ENCODE data around the gene THADA.

The THADA gene

DNA sequence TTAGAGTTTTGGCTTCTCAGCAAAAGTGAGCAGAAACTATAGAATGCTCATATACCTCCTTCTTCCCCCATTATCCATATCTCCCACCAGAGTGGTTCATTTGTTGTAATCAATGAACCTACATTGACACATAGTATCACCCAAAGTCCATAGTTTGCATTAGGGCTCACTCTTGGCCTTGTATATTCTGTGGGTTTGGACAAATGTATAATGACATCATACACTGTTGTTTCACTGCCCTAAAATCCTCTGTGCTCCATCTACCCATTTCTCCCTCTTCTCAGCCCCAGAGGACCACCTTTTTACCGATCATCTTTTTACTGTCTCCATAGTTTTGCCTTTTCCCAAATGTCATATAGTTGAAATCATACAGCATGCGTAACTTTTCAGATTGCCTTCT lies 393.5 kb downstream of the THADA start:
- no peaks in the 10 kb centered on the region for H3K9me3 ChIP-seq (ENCODE audit: control insufficient read depth, low read length)
- H2AFZ ChIP-seq = no peak overlapping the region

DNA sequence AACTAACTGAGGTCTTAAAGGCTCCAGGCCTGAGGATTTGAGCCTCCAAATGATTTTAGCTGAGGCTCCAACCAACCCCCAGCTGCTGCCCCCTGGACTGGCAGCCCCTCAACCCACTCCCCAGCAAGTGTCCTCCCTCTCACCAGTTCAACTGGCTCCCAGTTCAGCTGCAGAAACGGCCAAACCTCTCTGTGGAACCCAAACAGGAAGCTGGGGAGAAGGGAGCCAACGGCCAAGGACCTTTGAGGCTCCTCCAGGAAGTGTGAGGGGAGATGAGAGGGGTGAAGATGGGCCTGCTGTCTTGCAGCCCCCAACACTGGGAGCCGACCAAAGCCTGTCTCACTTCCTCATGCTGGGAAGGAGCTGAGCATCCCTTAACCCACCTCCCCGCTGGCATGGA lies 394.3 kb downstream of the THADA start:
- no peaks in the 10 kb centered on the region for H3K4me1 ChIP-seq
- H3K36me3 ChIP-seq (ENCODE audit: control insufficient read depth, insufficient read depth, low read length) = no peaks in the 10 kb centered on the region
- H3K4me2 ChIP-seq (ENCODE audit: low read length) = no peak overlapping the region
- H3K27me3 ChIP-seq (ENCODE audit: control insufficient read depth, insufficient read depth, low read length) = no peaks in the 10 kb centered on the region
- H3K9me3 ChIP-seq (ENCODE audit: control insufficient read depth, low read length) = no peaks in the 10 kb centered on the region
- H3K4me3 ChIP-seq (ENCODE audit: low read depth, low read length) = no peak overlapping the region
- TF ChIP-seq, protein P1, sequence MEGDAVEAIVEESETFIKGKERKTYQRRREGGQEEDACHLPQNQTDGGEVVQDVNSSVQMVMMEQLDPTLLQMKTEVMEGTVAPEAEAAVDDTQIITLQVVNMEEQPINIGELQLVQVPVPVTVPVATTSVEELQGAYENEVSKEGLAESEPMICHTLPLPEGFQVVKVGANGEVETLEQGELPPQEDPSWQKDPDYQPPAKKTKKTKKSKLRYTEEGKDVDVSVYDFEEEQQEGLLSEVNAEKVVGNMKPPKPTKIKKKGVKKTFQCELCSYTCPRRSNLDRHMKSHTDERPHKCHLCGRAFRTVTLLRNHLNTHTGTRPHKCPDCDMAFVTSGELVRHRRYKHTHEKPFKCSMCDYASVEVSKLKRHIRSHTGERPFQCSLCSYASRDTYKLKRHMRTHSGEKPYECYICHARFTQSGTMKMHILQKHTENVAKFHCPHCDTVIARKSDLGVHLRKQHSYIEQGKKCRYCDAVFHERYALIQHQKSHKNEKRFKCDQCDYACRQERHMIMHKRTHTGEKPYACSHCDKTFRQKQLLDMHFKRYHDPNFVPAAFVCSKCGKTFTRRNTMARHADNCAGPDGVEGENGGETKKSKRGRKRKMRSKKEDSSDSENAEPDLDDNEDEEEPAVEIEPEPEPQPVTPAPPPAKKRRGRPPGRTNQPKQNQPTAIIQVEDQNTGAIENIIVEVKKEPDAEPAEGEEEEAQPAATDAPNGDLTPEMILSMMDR (IDR thresholded peaks at IDR 0.05) = no peak
- no peak overlapping the region for H2AFZ ChIP-seq
- H3K27ac ChIP-seq = no peak overlapping the region
- no peaks in the 10 kb centered on the region for H3K79me2 ChIP-seq
- H3K9ac ChIP-seq = no peak overlapping the region

More for the DNA sequence above, 393.5 kb downstream of the THADA start:
- TF ChIP-seq, protein P1 (IDR thresholded peaks at IDR 0.05) = no peak
- H3K79me2 ChIP-seq = no peaks in the 10 kb centered on the region
- H3K4me2 ChIP-seq (ENCODE audit: low read length) = no peak overlapping the region
- no peaks in the 10 kb centered on the region for H3K36me3 ChIP-seq (ENCODE audit: control insufficient read depth, insufficient read depth, low read length)
- no peak overlapping the region for H3K27ac ChIP-seq
- no peaks in the 10 kb centered on the region for H3K4me1 ChIP-seq
- H3K9ac ChIP-seq = no peak overlapping the region
- no peaks in the 10 kb centered on the region for H3K27me3 ChIP-seq (ENCODE audit: control insufficient read depth, insufficient read depth, low read length)
- no peak overlapping the region for H3K4me3 ChIP-seq (ENCODE audit: low read depth, low read length)

DNA sequence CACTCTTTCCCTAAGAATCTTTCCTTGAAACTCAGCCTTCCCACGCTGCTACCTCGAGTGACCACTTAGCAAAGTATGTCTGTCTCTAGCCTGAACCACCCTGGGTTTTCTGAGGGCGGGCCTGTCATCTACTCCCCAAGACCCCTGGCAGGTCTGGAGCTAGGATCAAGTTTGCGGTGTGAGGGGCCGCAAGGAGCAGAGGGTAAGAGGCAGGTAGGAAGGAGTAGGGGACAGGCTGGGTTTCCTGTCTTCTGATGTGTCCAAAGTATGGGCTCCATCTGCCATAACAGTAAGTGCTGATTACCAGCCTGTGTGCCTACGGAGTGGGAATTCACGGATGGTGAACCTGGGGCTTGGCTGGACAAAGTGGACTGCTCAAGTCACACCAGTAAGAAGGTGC lies 394.8 kb downstream of the THADA start:
- no peaks in the 10 kb centered on the region for H3K9me3 ChIP-seq (ENCODE audit: control insufficient read depth, low read length)
- H2AFZ ChIP-seq = no peak overlapping the region
- no peaks in the 10 kb centered on the region for H3K36me3 ChIP-seq (ENCODE audit: control insufficient read depth, insufficient read depth, low read length)
- TF ChIP-seq, protein P1 (IDR thresholded peaks at IDR 0.05) = no peak
- no peaks in the 10 kb centered on the region for H3K27me3 ChIP-seq (ENCODE audit: control insufficient read depth, insufficient read depth, low read length)
- H3K27ac ChIP-seq = no peak overlapping the region
- no peaks in the 10 kb centered on the region for H3K4me1 ChIP-seq
- H3K9ac ChIP-seq = no peak overlapping the region
- H3K4me3 ChIP-seq (ENCODE audit: low read depth, low read length) = no peak overlapping the region
- H3K4me2 ChIP-seq (ENCODE audit: low read length) = no peak overlapping the region
- no peaks in the 10 kb centered on the region for H3K79me2 ChIP-seq

DNA sequence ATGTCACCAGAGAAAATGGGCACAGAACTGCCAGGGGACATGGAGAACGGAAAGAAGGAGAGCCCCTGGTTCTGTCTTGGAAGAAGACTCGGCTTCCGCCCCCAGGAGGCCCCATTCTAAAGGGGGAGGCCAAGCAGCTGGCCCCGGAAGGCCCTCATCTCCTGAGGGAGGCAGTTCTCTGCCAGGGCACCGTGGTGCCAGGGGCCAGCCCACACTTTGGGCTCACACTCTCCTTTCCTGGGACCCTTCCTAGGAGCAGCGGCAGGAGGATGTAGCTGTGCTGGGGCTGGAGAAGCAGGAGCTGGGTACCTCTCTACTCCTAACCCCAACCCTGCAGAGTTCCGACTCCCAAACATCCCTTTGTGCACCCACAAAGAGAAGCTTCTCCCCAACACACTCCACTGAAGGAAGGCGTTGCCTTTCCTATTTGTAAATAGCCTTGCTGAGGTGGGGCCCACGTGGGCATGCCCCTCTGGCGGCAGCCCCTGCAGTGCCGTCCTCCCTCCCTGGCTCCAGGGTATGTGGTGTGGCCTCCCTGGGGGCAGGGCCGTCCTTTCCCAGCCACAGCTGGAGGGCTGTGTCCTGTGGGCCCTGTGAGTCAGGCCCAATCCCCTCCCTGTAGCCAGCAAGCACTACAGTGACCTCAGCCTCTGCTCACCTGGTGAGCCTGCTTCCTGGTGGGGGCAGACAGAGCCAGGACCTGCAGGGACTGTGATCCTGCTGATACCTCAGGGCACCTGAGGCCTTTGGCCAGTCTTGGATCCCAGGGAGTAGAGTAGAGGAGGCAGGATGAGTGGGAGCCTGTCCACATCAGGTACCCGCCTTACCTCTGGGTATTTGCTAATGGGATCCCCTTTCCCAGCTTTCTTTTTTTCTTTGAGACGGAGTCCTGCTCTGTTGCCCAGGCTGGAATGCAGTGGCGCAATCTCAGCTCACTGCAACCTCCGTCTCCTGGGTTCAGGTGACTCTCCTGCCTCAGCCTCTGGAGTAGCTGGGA lies 396.0 kb downstream of the THADA start:
- H3K4me1 ChIP-seq = no peaks in the 10 kb centered on the region
- H2AFZ ChIP-seq = no peak overlapping the region
- TF ChIP-seq, protein P1 (IDR thresholded peaks at IDR 0.05) = no peak
- no peaks in the 10 kb centered on the region for H3K27me3 ChIP-seq (ENCODE audit: control insufficient read depth, insufficient read depth, low read length)
- H3K9me3 ChIP-seq (ENCODE audit: control insufficient read depth, low read length) = no peaks in the 10 kb centered on the region
- H3K27ac ChIP-seq = no peak overlapping the region
- H3K4me3 ChIP-seq (ENCODE audit: low read depth, low read length) = no peak overlapping the region
- no peak overlapping the region for H3K9ac ChIP-seq
- no peak overlapping the region for H3K4me2 ChIP-seq (ENCODE audit: low read length)
- H3K79me2 ChIP-seq = no peaks in the 10 kb centered on the region
- no peaks in the 10 kb centered on the region for H3K36me3 ChIP-seq (ENCODE audit: control insufficient read depth, insufficient read depth, low read length)

Measured in parathyroid adenoma (tissue), 2 donors.